Stimulated activated naive CD8-positive, alpha-beta T cell treated with anti-CD3 and anti-CD28 coated beads, Interleukin-15, amount 100 ng/mL, for 72 hours (primary cell): Measurements from ENCODE around the gene CHMP4A.
A peak's percentile ranks its signal among the peaks of the same experiment; 100 is the strongest.

Experiments
- ATAC-seq: fragments of 150-1000 bp; cut with Tn5 transposase; 2 replicates; pipeline ENCODE4 v1.10.0; 2021; ENCODE audit warnings: mild to moderate bottlenecking, moderate library complexity
- DNase-seq, 2 donors: peaks; one replicate each; pipeline ENCODE4 v3.0.0; 2021 to 2022
- H3K27ac Mint-ChIP-seq, 2 donors: one replicate each; pipeline ENCODE4 v1.8.0; 2022; ENCODE audit warnings: mild to moderate bottlenecking in 2 of 2, mixed read lengths in 2 of 2, moderate library complexity in 2 of 2
- H3K27me3 Mint-ChIP-seq: one replicate; pipeline ENCODE4 v1.8.0; 2022; ENCODE audit warnings: mixed read lengths
- H3K4me1 Mint-ChIP-seq: one replicate; pipeline ENCODE4 v1.8.0; 2022; ENCODE audit warnings: mild to moderate bottlenecking, mixed read lengths
- H3K4me3 Mint-ChIP-seq, 2 donors: one replicate each; pipeline ENCODE4 v1.8.0; 2022; ENCODE audit warnings: mild to moderate bottlenecking in 2 of 2, mixed read lengths in 2 of 2, moderate library complexity in 1 of 2
- H3K9me3 Mint-ChIP-seq, 2 donors: one replicate each; pipeline ENCODE4 v1.8.0; 2022; ENCODE audit warnings: mixed read lengths in 2 of 2

The CHMP4A gene

DNA sequence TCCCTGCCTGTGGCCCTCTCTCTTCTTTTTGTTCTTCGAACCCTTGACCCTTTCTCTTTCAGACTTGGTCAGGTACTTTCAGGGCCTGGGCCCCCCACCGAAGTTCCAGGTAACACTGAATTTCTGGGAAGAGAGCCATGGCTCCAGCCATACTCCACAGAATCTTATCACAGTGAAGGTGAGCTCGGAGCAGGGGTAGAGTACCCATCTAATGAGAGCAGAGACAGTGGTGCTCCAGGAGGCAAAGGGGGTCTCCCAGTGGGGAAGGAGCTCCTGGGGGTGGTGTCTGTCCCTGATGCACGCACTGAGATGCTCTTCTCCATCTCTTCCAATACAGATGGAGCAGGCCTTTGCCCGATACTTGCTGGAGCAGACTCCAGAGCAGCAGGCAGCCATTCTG, 47.5 kb downstream of the CHMP4A start:
- H3K4me1 Mint-ChIP-seq = peaks cover 80% of the 10 kb centered on the region
- H3K27ac Mint-ChIP-seq = peak overlapping the region; percentile 92 to 94
- no peak for DNase-seq
- H3K4me3 Mint-ChIP-seq = peak overlapping the region in 1 of 2 donors; percentile 19
- ATAC-seq = no peak
- H3K9me3 Mint-ChIP-seq = no peaks in the 10 kb centered on the region
- no peaks in the 10 kb centered on the region for H3K27me3 Mint-ChIP-seq

DNA sequence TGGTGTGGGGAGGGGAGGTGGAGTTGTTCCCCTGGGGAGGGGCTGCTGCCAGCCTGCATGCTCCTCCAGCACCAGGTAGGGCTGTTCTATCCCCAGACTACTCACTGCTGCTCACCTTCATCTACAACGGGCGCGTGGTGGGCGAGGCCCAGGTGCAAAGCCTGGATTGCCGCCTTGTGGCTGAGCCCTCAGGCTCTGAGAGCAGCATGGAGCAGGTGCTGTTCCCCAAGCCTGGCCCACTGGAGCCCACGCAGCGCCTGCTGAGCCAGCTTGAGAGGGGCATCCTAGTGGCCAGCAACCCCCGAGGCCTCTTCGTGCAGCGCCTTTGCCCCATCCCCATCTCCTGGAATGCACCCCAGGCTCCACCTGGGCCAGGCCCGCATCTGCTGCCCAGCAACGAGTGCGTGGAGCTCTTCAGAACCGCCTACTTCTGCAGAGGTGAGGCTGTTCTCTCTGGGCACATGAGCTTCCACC, 48.7 kb downstream of the CHMP4A start:
- no peaks in the 10 kb centered on the region for H3K27me3 Mint-ChIP-seq
- peaks cover 89% of the 10 kb centered on the region for H3K4me1 Mint-ChIP-seq
- ATAC-seq (no peak), DNase-seq (no peak)
- peak overlapping the region in 1 of 2 donors; percentile 100 for H3K27ac Mint-ChIP-seq
- no peaks in the 10 kb centered on the region for H3K9me3 Mint-ChIP-seq
- no peak overlapping the region for H3K4me3 Mint-ChIP-seq

DNA sequence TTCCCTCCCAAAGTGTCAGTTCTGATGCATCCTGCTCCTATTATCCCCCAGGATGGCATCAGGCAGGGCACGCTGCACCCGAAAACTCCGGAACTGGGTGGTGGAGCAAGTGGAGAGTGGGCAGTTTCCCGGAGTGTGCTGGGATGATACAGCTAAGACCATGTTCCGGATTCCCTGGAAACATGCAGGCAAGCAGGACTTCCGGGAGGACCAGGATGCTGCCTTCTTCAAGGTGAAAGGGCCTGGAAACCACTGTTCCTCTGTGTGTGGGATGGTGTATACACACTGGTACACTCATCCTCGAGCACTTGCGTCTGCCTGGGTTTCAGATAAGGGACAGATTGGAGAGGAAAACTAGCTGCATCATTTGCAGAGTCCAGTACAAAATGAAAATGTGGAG, 51.2 kb downstream of the CHMP4A start:
- no peak for ATAC-seq
- peak overlapping the region; percentile 100 for H3K27ac Mint-ChIP-seq
- DNase-seq = no peak
- H3K4me3 Mint-ChIP-seq = peak overlapping the region; percentile 96 to 98
- H3K9me3 Mint-ChIP-seq = no peaks in the 10 kb centered on the region
- H3K4me1 Mint-ChIP-seq = peaks cover 76% of the 10 kb centered on the region
- no peaks in the 10 kb centered on the region for H3K27me3 Mint-ChIP-seq

DNA sequence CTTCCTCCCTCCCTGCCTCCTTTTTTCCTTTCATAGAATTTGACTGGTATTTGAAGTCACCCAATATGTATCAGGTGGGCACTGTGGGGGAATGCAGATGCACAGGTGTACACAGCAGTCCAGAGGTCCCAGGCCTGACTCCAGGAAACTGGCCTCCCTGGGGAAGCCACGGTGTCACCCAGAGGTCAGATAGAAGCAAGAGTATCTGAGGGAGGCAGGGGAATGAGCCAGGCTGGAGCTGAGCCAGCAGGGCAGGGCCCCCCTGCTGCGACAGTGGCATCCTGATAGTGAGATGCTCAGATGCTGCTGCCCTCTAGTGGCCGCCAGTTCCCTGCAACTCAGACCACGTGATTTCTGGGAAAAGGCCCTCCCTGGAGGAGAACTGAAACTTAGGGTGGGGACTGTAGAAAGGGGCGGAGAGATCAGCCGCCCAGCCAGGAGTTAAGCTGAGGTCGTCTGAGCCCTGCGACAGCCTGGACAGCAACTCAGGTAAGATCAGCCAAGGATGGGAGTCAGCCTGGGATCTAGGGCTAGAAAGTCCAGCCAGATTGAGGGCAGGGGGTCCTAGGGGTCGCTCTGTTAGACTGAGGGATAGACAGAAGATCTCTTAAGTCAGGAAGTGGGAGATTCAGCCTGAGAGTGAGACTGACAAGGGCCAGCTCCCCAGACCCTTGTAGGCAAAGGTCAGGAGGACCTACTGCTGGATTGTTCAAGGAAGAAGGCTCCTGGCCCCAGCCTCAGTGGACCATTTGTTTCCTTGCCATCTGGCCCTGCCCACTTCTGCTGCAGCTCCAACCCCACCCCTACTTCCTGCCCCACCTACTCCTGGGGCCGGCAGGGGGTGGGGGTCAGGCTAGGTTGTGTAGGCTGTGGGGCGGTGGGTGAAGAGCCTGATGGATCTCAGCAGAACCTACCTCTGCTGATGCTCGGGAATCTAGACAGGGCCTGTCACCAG, 52.2 kb downstream of the CHMP4A start, which contains the start of gene IRF9:
Gene IRF9 (plus strand): TSS at position 416 of the 955 bp plus-strand sequence. CDS start 880 bp downstream, outside the sequence.
- Mint-ChIP-seq H3K27me3 (no peaks in the 10 kb centered on the region), H3K4me1 (peaks cover 67% of the 10 kb centered on the region), H3K27ac (peak within 1 kb of the TSS; percentile 100), H3K9me3 (no peaks in the 10 kb centered on the region), H3K4me3 (peak within 1 kb of the TSS; percentile 96 to 98)
- DNase-seq = peak; percentile 98 to 99
- ATAC-seq = peak; percentile 91

DNA sequence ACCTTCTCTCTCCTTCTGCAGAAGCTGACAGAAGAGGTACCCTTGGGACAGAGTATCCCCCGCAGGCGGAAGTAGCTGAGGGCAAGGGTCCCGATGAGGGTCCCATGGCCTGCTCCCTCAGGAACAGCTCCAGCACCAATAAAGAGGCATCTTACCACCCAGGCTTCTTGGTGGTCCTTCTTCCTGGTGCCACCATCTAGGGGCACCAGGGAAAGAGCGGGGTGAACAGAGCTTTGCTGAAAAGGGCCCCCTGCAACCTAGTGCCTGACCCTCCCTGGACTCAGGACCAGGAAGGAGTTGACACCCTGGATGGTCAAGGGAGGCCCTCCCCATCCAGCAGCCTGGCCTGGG, 52.8 kb downstream of the CHMP4A start:
- Mint-ChIP-seq H3K4me1 (peaks cover 60% of the 10 kb centered on the region), H3K4me3 (peak overlapping the region in 1 of 2 donors; percentile 19), H3K27me3 (no peaks in the 10 kb centered on the region), H3K9me3 (no peaks in the 10 kb centered on the region), H3K27ac (peak overlapping the region; percentile 100)
- DNase-seq (no peak), ATAC-seq (no peak)

DNA sequence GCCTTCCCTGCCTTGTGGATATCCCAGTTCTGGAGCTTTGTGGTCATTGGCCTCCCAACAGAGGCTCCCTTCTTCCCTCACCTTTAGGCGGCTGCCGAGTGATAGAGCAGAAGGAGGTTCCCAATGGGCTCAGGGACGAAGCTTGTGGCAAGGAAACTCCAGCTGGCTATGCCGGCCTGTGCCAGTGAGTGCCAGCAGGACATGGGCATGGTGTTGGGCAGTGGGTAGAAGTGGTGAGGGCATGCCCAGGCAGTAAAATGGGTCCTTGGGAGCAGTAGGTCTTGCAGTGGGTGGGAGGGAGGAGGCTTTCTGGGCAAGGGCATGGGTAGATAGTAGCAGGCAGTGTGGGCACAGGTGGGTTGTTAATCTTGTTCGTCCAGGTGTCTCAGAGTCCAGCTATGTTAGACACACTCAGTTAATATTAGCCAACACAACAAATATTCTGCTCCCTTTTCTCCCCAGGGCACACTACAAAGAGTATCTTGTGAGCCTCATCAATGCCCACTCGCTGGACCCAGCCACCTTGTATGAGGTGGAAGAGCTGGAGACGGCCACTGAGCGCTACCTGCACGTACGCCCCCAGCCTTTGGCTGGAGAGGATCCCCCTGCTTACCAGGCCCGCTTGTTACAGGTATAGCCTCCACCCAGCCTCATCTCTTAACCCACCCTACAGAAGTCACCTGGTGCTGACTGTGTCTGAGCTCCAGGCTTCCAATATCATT, 53.4 kb downstream of the CHMP4A start:
- Mint-ChIP-seq H3K9me3 (no peaks in the 10 kb centered on the region), H3K27ac (peak overlapping the region; percentile 100), H3K4me1 (peaks cover 55% of the 10 kb centered on the region), H3K4me3 (peak overlapping the region in 1 of 2 donors; percentile 19), H3K27me3 (no peaks in the 10 kb centered on the region)
- ATAC-seq (no peak), DNase-seq (no peak)
